Neural cell (in vitro differentiated cells): ENCODE data around the gene PXDN. TPM values are rescaled to one million over a fixed set of nuclear protein-coding genes. Genes with fewer than 3 reads are reported as not detected.

Experiments used
- H2AFZ ChIP-seq: fragments of 200-600, 300-800 bp; sonication (generic), shearing (Covaris generic); 2 replicates; pipeline ENCODE4 v1.6.0; 2014; ENCODE audit warnings: low read depth, mild to moderate bottlenecking, antibody characterized with exemption, low read length, moderate library complexity
- H3F3A ChIP-seq: fragments of 200-600 bp; shearing (Covaris generic); 2 replicates; pipeline ENCODE4 v1.6.1; 2016; ENCODE audit warnings: mild to moderate bottlenecking, moderate library complexity, mixed read lengths, antibody characterized with exemption, low read length; ENCODE audit not compliant: insufficient read depth, poor library complexity, severe bottlenecking
- H3K27ac ChIP-seq: fragments of 200-600, 300-800 bp; sonication (generic), shearing (Covaris generic); 2 replicates; pipeline ENCODE4 v1.5.1; 2014; ENCODE audit warnings: mild to moderate bottlenecking, low read length, moderate library complexity
- H3K27me3 ChIP-seq: fragments of 300-800, 200-600 bp; sonication (generic), shearing (Covaris generic); 2 replicates; pipeline ENCODE4 v1.6.0; 2014; ENCODE audit warnings: mild to moderate bottlenecking, low read depth, low read length, moderate library complexity; ENCODE audit not compliant: insufficient read depth
- H3K36me3 ChIP-seq: fragments of 300-800, 200-600 bp; sonication (generic), shearing (Covaris generic); 2 replicates; pipeline ENCODE4 v1.5.1; 2014; ENCODE audit warnings: mild to moderate bottlenecking, antibody characterized with exemption, low read length, moderate library complexity; ENCODE audit not compliant: insufficient read depth
- H3K4me2 ChIP-seq: fragments of 300-800, 200-600 bp; sonication (generic), shearing (Covaris generic); 2 replicates; pipeline ENCODE4 v1.6.0; 2014; ENCODE audit warnings: mild to moderate bottlenecking, low read length
- H3K4me3 ChIP-seq: fragments of 300-800, 200-600 bp; sonication (generic), shearing (Covaris generic); 2 replicates; pipeline ENCODE4 v1.5.1; 2014; ENCODE audit warnings: mild to moderate bottlenecking, low read length, moderate library complexity
- H3K79me2 ChIP-seq: fragments of 200-600 bp; shearing (Covaris generic); replicated peaks from 2 replicates; pipeline ENCODE4 v1.6.0; 2014; ENCODE audit warnings: mild to moderate bottlenecking, low read length, moderate library complexity; ENCODE audit not compliant: insufficient read depth
- H3K9ac ChIP-seq: fragments of 300-800, 200-600 bp; sonication (generic), shearing (Covaris generic); 2 replicates; pipeline ENCODE4 v1.6.1; 2016; ENCODE audit warnings: mild to moderate bottlenecking, low read length, mixed read lengths
- H3K9me2 ChIP-seq: fragments of 200-600 bp; shearing (Covaris generic); 2 replicates; pipeline ENCODE4 v1.6.1; 2016; ENCODE audit warnings: mild to moderate bottlenecking, low read length, mixed read lengths; ENCODE audit not compliant: insufficient read depth
- H3K9me3 ChIP-seq: fragments of 200-600, 300-800 bp; sonication (generic), shearing (Covaris generic); 2 replicates; pipeline ENCODE4 v1.6.1; 2016; ENCODE audit warnings: mild to moderate bottlenecking, mixed run types, low read length, moderate library complexity, mixed read lengths
- H4K20me1 ChIP-seq: fragments of 200-600 bp; shearing (Covaris generic); 2 replicates; pipeline ENCODE4 v1.6.1; 2016; ENCODE audit warnings: mild to moderate bottlenecking, mixed run types; ENCODE audit not compliant: insufficient read depth
- CTCF ChIP-seq: fragments of 450-650 bp; IDR thresholded peaks from 2 replicates; pipeline ENCODE4 v1.5.1; 2014; ENCODE audit warnings: antibody characterized with exemption, mild to moderate bottlenecking, moderate library complexity; ENCODE audit not compliant: poor library complexity, severe bottlenecking
- EP300 ChIP-seq: fragments of 450-650 bp; conservative IDR thresholded peaks from 2 replicates; pipeline ENCODE4 v1.6.1; 2014; ENCODE audit warnings: antibody characterized with exemption, mild to moderate bottlenecking, moderate library complexity; ENCODE audit not compliant: poor library complexity, severe bottlenecking
- EZH2 ChIP-seq: fragments of 200-600, 300-800 bp; shearing (Covaris generic), sonication (generic); IDR thresholded peaks from 2 replicates; pipeline ENCODE4 v1.6.1; 2014; ENCODE audit warnings: antibody characterized with exemption, low read length, borderline replicate concordance, mild to moderate bottlenecking; ENCODE audit not compliant: insufficient read depth, poor library complexity, severe bottlenecking
- MXI1 ChIP-seq: fragments of 450-650 bp; conservative IDR thresholded peaks from 2 replicates; pipeline ENCODE4 v1.6.1; 2014; ENCODE audit warnings: antibody characterized with exemption, mild to moderate bottlenecking; ENCODE audit not compliant: poor library complexity, severe bottlenecking
- POLR2AphosphoS5 ChIP-seq: IDR thresholded peaks from 2 replicates; pipeline ENCODE4 v1.6.1; 2012
- RAD21 ChIP-seq: fragments of 450-650 bp; conservative IDR thresholded peaks from 2 replicates; pipeline ENCODE4 v1.6.1; 2014; ENCODE audit warnings: antibody characterized with exemption, mild to moderate bottlenecking, moderate library complexity
- REST ChIP-seq: IDR thresholded peaks from 2 replicates; pipeline ENCODE4 v1.6.1; 2012; ENCODE audit warnings: borderline replicate concordance
- SMC3 ChIP-seq: fragments of 450-650 bp; conservative IDR thresholded peaks from 2 replicates; pipeline ENCODE4 v1.6.1; 2014; ENCODE audit warnings: antibody characterized with exemption, mild to moderate bottlenecking, moderate library complexity; ENCODE audit not compliant: poor library complexity
- TAF1 ChIP-seq: IDR thresholded peaks from 2 replicates; pipeline ENCODE4 v1.6.1; 2012; ENCODE audit warnings: low read depth
- polyA plus RNA-seq: library from polyadenylated mRNA; depleted of rRNA; stranded (reverse); fragments of >200 nt; gene quantifications from 2 replicates; pipeline ENCODE4 v1.2.3, GENCODE V29; 2014

The PXDN gene
- polyA plus RNA-seq, 1 donor from 2014 or later, result 181 TPM

GRCh38 chr2:1691366-1691765 lies 52.9 kb downstream of the PXDN start:
- Histone ChIP-seq H3F3A (no peaks in the 10 kb centered on the region), H2AFZ (no peak overlapping the region), H3K36me3 (peaks cover 9% of the 10 kb centered on the region), H3K27ac (no peak overlapping the region), H3K9me3 (no peaks in the 10 kb centered on the region), H4K20me1 (peaks cover 5% of the 10 kb centered on the region), H3K9ac (no peak overlapping the region), H3K79me2 (peaks cover 27% of the 10 kb centered on the region), H3K9me2 (no peaks in the 10 kb centered on the region), H3K4me3 (no peak overlapping the region), H3K4me2 (no peak overlapping the region), H3K27me3 (no peaks in the 10 kb centered on the region)
- TF ChIP-seq EP300 (no peak), REST (no peak), MXI1 (no peak), RAD21 (no peak), EZH2 (no peak), TAF1 (no peak), SMC3 (no peak), CTCF (no peak), POLR2AphosphoS5 (no peak)

GRCh38 chr2:1690056-1690775 lies 54.1 kb downstream of the PXDN start:
- Histone ChIP-seq H3K27me3 (no peaks in the 10 kb centered on the region), H3K79me2 (peaks cover 21% of the 10 kb centered on the region), H3K4me2 (no peak overlapping the region), H3K27ac (no peak overlapping the region), H3K9me3 (no peaks in the 10 kb centered on the region), H3K4me3 (no peak overlapping the region), H3K9me2 (no peaks in the 10 kb centered on the region), H3K36me3 (peaks cover 9% of the 10 kb centered on the region), H3K9ac (no peak overlapping the region), H4K20me1 (peaks cover 5% of the 10 kb centered on the region), H3F3A (no peaks in the 10 kb centered on the region), H2AFZ (no peak overlapping the region)
- TF ChIP-seq SMC3 (no peak), POLR2AphosphoS5 (no peak), EP300 (no peak), RAD21 (no peak), TAF1 (no peak), CTCF (no peak), EZH2 (no peak), REST (no peak), MXI1 (no peak)
